NOMO-1 (cell line): ENCODE results near the gene GRB10.

ENCODE experiments used
- DNase-seq, 2 experiments: peaks; one replicate each; lab custom pipeline; 2025; ENCODE audit not compliant: unreplicated experiment in 2 of 2; lab: John Stamatoyannopoulos, UW

Gene GRB10

DNA sequence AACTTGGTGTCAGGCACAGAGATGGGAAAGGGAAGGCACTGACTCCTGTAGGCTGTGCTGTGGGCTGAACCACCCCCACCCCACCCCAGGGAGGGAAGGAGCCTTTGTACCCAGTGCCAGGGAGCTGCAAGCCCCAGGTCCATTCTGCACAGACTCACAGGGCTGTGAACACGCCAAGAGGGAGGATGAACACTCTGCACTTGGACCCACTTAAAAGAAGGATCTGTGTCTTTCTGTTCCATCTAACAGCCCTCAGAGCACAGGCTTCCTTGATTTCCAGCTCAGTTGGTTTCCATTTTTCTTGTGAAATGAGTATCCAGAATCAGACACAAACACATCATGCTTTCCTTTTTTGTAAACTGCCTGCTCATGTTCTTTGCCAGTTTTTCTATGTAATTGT lies 84.9 kb downstream of the GRB10 start:
- DNase-seq = no peak

- peak; percentile 20 to 49 for DNase-seq
These were observed 85.7 kb downstream of the GRB10 start for GRCh38 chr7:50696810-50697582.

- peak in 1 of 2 experiments; percentile 53 for DNase-seq
These were observed 87.7 kb downstream of the GRB10 start for GRCh38 chr7:50695026-50695425.

DNA sequence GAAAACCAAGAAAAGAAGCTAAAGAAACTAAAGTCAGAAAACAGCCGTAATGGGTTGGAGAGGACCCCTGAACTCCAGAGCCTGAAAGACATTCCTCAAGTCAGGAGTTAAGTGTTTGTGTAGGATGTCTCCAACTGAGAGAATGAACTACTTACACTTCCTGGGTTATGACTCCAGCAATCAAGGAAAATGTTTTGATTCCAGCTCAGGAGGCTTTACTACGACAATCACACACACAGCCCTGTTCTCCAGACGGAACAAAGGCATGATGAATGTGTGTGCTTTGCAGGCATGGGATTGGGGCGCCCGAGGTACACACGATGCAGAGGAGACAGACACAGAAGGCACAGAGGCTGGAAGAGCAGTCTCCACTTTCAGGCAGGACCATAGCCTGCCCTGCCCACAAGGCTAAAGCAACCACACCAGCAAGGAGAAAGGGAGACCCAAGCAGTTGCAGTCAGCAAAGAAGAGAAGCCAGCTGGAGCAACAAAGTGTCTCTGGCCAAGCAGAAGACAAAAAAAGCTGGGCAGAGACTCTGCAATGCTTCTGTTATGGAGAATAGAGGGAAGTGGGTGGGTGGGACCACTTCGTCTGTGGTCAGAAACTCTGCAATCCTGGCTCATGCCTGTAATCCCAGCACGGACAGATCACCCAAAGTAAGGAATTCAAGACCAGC lies 89.1 kb downstream of the GRB10 start:
- DNase-seq = no peak

DNA sequence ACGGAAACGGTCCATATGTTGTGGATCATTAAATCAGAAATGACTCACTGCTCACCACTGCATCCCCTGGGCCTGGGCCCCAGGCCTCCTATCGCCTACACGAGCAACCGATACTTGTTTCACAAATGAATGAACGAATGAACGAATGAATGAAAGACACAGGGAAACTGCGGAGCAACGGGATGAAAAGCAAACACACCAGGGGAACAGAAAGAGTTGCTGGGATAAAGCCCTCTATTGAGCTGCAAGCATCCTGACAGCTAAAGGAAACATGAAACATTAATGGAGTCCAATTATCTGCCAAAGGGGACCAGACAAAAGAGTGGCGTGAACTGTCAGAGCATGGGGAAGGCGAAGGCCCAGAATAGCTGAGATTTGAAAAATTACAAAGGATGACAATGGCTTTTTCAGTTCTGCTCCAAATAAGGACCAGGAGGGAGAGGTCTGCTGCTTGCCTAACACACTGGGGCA lies 92.1 kb downstream of the GRB10 start:
- DNase-seq = no peak

DNA sequence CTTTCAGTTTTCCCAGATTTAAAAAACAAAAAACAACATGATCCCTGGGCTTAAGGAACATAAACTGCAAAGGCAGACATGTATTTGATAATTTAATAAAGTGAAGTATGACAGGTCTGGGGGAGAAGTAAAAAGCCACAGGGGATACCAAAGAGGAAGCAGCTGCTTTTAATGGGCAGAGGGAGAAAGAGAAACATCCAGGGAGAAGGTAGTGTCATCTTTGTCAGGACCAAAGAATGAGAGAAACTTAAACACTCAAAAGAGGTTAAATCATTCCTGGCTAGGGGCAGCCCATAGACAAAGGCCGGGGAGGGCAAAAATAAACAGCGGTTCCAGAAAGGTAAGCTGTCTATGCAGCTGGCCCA lies 94.5 kb downstream of the GRB10 start:
- no peak for DNase-seq

DNA sequence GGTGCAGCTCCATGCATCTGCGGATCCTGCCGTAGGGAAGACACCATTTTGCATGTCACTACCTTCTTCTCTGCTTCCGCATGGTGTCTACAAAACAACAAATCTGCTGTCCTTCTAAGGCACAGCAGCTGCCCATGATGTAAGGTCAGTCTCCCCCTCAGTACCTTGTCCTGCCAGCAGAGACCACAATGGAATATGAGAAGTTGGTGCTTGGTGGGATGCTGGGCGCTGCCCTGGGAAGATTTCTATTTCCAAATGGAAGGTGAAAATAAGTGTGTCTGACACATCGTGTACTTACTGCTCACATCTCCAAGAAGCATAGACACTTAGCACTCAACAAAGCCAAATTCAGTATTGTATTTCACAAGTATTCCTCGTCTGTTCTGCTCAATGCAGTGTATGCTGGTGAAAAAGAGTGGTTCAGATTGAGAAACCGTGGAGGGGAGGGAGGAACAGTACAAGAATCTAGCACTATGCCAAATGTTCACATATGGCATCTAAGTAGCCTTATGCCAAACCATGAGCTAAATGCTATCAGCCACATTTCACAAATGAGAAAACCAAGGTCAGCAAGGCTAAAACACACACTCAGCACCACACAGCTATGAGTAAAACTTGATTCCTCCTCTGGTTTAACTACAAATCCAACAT lies 95.0 kb downstream of the GRB10 start:
- no peak for DNase-seq

- no peak for DNase-seq
These were observed 95.6 kb downstream of the GRB10 start for GRCh38 chr7:50687096-50687495.

DNA sequence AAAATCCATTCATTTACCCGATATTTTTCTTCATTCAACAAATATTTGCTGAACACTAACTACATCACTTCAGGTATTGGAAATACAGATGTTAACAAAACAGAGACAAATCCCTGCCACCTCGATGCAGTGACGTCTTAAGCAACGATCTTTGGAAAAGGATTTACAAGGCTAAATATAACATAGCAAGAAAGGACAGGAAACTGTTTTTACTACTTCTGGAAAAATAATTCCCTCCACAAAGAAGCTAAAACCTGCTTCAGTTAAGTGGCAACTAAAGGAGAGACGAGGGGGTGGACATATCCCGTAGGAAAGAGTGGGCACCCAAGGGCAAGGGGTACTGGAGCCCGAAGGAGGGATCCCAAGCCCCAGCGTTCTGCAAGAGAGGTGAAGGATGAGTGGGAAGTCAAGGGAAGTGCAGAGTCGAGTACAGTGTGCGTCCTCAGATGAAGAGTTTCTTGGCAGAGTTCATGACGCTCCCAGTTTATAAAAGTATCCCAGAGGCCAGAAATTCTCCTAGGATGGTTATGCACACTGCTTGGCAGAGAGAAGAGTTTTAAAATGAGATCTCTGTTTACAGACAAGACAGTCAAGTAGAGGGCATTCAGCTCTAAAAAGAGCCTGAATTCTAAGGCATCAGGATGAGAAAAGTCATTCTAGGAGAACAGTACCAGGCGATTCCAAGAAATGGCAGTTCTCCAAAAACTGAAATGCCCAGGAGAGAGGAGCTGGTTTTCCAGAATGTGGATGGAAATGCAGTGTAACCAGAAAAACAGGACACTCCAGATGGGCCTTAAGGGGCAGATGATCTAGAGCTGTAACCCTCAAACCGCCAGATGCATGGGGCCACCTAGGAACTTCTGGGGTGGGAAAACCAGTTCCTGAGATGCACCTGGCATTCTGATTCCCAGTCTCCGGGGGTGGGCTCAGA lies 97.3 kb downstream of the GRB10 start:
- DNase-seq = no peak

GRCh38 chr7:50684713-50685075 lies 98.0 kb downstream of the GRB10 start:
- DNase-seq = no peak

- DNase-seq = no peak
These were observed 98.5 kb downstream of the GRB10 start for GRCh38 chr7:50684011-50684712.

- no peak for DNase-seq
These were observed 100.1 kb downstream of the GRB10 start for GRCh38 chr7:50682573-50682972.

GRCh38 chr7:50682079-50682478 lies 100.6 kb downstream of the GRB10 start:
- DNase-seq = no peak

GRCh38 chr7:50681432-50682045 lies 101.2 kb downstream of the GRB10 start:
- peak in 1 of 2 experiments; percentile 47 for DNase-seq

- peak; percentile 44 to 59 for DNase-seq
These were observed 103.3 kb downstream of the GRB10 start for GRCh38 chr7:50679218-50680007.

DNA sequence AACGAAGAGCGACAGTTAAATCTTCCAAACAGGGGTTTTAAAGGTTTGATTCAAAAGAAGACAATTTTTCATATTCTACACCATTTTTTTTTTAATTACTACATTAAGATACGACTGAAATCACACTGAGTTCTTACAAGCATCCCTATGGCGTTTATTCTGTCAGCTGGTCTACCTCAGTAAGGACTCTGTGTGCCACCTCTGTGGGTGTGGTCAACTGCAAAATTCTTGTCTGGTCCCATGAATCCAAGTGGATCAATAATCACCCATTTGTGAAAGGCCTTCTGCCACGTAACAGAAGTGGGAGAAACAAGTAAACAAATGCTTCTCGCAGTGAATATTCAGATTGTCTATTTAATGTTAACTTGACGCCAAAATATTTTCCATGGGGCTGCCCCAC lies 104.1 kb downstream of the GRB10 start:
- DNase-seq = no peak

DNA sequence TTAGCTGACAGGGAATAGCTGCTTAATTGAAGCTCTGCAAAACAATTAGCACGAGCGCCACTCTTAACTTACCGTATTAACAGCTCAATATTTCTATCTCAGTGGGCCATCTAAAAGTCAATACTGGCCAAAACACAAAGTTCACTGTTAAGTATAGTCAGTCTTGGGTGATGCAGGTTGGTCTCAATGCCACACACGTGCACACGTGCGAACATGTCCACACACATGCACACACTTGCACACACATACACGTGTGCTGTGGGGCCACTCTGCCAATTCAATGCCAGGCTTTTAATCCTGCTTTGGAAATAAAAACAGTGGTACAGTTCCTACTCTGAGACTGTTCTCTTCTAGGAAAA lies 105.1 kb downstream of the GRB10 start:
- DNase-seq = no peak

GRCh38 chr7:50676740-50677637 lies 105.7 kb downstream of the GRB10 start:
- no peak for DNase-seq
